Natural killer cell (primary cell): ENCODE measurements around the gene ASCL3. TPM values are rescaled to one million over a fixed set of nuclear protein-coding genes. Genes with fewer than 3 reads are reported as not detected.
"Not testable (repeated sequence)": the region's sequence is repeated elsewhere in the genome, so short reads cannot be mapped to it uniquely, and the experiment has no call there.

Experiments used
- ATAC-seq, 3 donors: fragments of 150-1000 bp in 2 of 3; fragments of 200-7000 bp in 1 of 3; cut with Tn5 transposase; 1 replicate in 1 of 3; 2 replicates in 2 of 3; pipeline ENCODE4 v1.10.0; 2021; ENCODE audit warnings: mild to moderate bottlenecking in 2 of 3, moderate library complexity in 2 of 3
- DNase-seq, 2 donors: peaks; one replicate each; pipeline versions ENCODE4 v3.0.0 to v3.0.0-alpha.2; 2013 to 2021; ENCODE audit warnings: mixed read lengths in 1 of 2
- H3K27ac ChIP-seq: one replicate; pipeline ENCODE4 v1.5.1; 2013; ENCODE audit warnings: mild to moderate bottlenecking, low read length
- H3K27me3 ChIP-seq: one replicate; pipeline ENCODE4 v1.6.1; 2013; ENCODE audit warnings: low read length; ENCODE audit not compliant: control insufficient read depth, insufficient read depth
- H3K36me3 ChIP-seq: one replicate; pipeline ENCODE4 v1.6.1; 2013; ENCODE audit warnings: low read length; ENCODE audit not compliant: control insufficient read depth, insufficient read depth
- H3K4me1 ChIP-seq: one replicate; pipeline ENCODE4 v1.6.1; 2013; ENCODE audit warnings: low read length; ENCODE audit not compliant: control insufficient read depth, insufficient read depth
- H3K4me3 ChIP-seq: one replicate; pipeline ENCODE4 v1.5.1; 2013; ENCODE audit warnings: low read length
- H3K9me3 ChIP-seq: one replicate; pipeline ENCODE4 v1.6.1; 2013; ENCODE audit warnings: low read length; ENCODE audit not compliant: control insufficient read depth, insufficient read depth
- H3K27ac Mint-ChIP-seq, 2 donors: one replicate each; pipeline ENCODE4 v1.8.0; 2022; ENCODE audit warnings: mild to moderate bottlenecking in 2 of 2, mixed read lengths in 2 of 2, moderate library complexity in 1 of 2
- H3K27me3 Mint-ChIP-seq, 2 donors: one replicate each; pipeline ENCODE4 v1.8.0; 2022; ENCODE audit warnings: low read depth in 2 of 2, mixed read lengths in 2 of 2
- H3K36me3 Mint-ChIP-seq: one replicate; pipeline ENCODE4 v1.8.0; 2022; ENCODE audit warnings: mixed read lengths
- H3K4me1 Mint-ChIP-seq, 2 donors: one replicate each; pipeline ENCODE4 v1.8.0; 2022; ENCODE audit warnings: mixed read lengths in 2 of 2
- H3K4me3 Mint-ChIP-seq: one replicate; pipeline ENCODE4 v1.8.0; 2022; ENCODE audit warnings: mild to moderate bottlenecking, moderate library complexity, mixed read lengths
- H3K9me3 Mint-ChIP-seq, 2 donors: one replicate each; pipeline ENCODE4 v1.8.0; 2022; ENCODE audit warnings: mixed read lengths in 2 of 2
- CTCF ChIP-seq: fragments of 200-600 bp; IDR thresholded peaks from one replicate; pipeline ENCODE4 v1.8.0; 2022; ENCODE audit warnings: antibody characterized with exemption
- WGBS: methylation state at CpG from one replicate; pipeline ENCODE4 v1.1.7; 2013; ENCODE audit warnings: missing lambda C conversion rate; ENCODE audit not compliant: insufficient coverage; 5-methylcytosine and 5-hydroxymethylcytosine counted together
- intact Hi-C: fragments of 100-400 bp; cut with micrococcal nuclease; formaldehyde crosslinking; loops from one replicate; pipeline ENCODE4 v1.14.2; 2022
- total RNA-seq, 4 donors: library from RNA; stranded (reverse); fragments of 120-200 nt in 1 of 4; gene quantifications; one replicate each; pipeline versions ENCODE4 v1.2.3 to v1.2.4, GENCODE V29; 2013 to 2022

ASCL3 gene
- total RNA-seq, 3 donors from 2014 or later (not counting 1 experiment from before 2014, with no cell fraction given), result not detected

GRCh38 chr11:8937159-8937558 is 5.7 kb downstream of the ASCL3 start:
- H3K4me1 ChIP-seq, result no peaks in the 10 kb centered on the region
- WGBS, result 87% methylated on average over 10 of the region's 10 CpGs
- intact Hi-C loops, result no loop called here

GRCh38 chr11:8935789-8936188 is 7.0 kb downstream of the ASCL3 start:
- H3K4me3 ChIP-seq, H3K4me1 ChIP-seq, H3K9me3 Mint-ChIP-seq, H3K4me3 Mint-ChIP-seq, H3K36me3 Mint-ChIP-seq, ATAC-seq, H3K27ac ChIP-seq, H3K9me3 ChIP-seq, DNase-seq, H3K27ac Mint-ChIP-seq, H3K36me3 ChIP-seq, H3K4me1 Mint-ChIP-seq, intact Hi-C loops, H3K27me3 ChIP-seq: not testable (repeated sequence)
- H3K27me3 Mint-ChIP-seq, result peaks cover 9 to 10% of the 10 kb centered on the region in 2 donors
- 100% methylated on average over 1 of the region's 2 CpGs for WGBS

More at GRCh38 chr11:8937159-8937558, 5.7 kb downstream of the ASCL3 start:
- Histone ChIP-seq H3K9me3 (no peaks in the 10 kb centered on the region), H3K4me3 (no peak overlapping the region), H3K27ac (no peak overlapping the region), H3K27me3 (no peaks in the 10 kb centered on the region), H3K36me3 (no peaks in the 10 kb centered on the region)
- no peak for TF ChIP-seq CTCF
- ATAC-seq, result no peak
- H3K27me3 Mint-ChIP-seq, result peaks cover 16 to 18% of the 10 kb centered on the region in 2 donors
- H3K9me3 Mint-ChIP-seq, result no peaks in the 10 kb centered on the region
- no peaks in the 10 kb centered on the region for H3K36me3 Mint-ChIP-seq
- DNase-seq, result no peak
- no peak overlapping the region for H3K4me3 Mint-ChIP-seq
- no peak overlapping the region for H3K27ac Mint-ChIP-seq
- H3K4me1 Mint-ChIP-seq, result no peaks in the 10 kb centered on the region

- Mint-ChIP-seq H3K27me3 (peaks cover 4 to 9% of the 10 kb centered on the region in 2 donors), H3K4me1 (no peaks in the 10 kb centered on the region), H3K9me3 (no peaks in the 10 kb centered on the region), H3K36me3 (no peaks in the 10 kb centered on the region), H3K4me3 (no peak overlapping the region), H3K27ac (no peak overlapping the region)
- Histone ChIP-seq H3K4me3 (no peak overlapping the region), H3K9me3 (no peaks in the 10 kb centered on the region), H3K36me3 (no peaks in the 10 kb centered on the region), H3K4me1 (no peaks in the 10 kb centered on the region), H3K27me3 (no peaks in the 10 kb centered on the region), H3K27ac (no peak overlapping the region)
- WGBS, result 87% methylated on average over 14 of the region's 14 CpGs
- TF ChIP-seq CTCF, result no peak
- intact Hi-C loops, result no loop called here
- no peak for DNase-seq
- no peak for ATAC-seq
These were observed 7.9 kb downstream of the ASCL3 start for GRCh38 chr11:8934742-8935488.

GRCh38 chr11:8933931-8934330 is 8.9 kb downstream of the ASCL3 start:
- no peak for ATAC-seq
- no peak overlapping the region for H3K4me3 ChIP-seq
- DNase-seq, result no peak
- intact Hi-C loops, result no loop called here
- Mint-ChIP-seq H3K36me3 (no peaks in the 10 kb centered on the region), H3K4me1 (no peaks in the 10 kb centered on the region), H3K4me3 (no peak overlapping the region), H3K27ac (no peak overlapping the region), H3K9me3 (no peaks in the 10 kb centered on the region), H3K27me3 (peaks cover 4 to 11% of the 10 kb centered on the region in 2 donors)
- H3K9me3 ChIP-seq, result no peaks in the 10 kb centered on the region
- 96% methylated on average over 6 of the region's 6 CpGs for whole genome bisulfite sequencing
- H3K27me3 ChIP-seq, result no peaks in the 10 kb centered on the region
- H3K4me1 ChIP-seq, result no peaks in the 10 kb centered on the region
- no peaks in the 10 kb centered on the region for H3K36me3 ChIP-seq
- TF ChIP-seq CTCF, result no peak
- no peak overlapping the region for H3K27ac ChIP-seq
